Measurements from ENCODE around the gene BNIPL.
A peak's percentile ranks its signal among the peaks of the same experiment; 100 is the strongest.

BNIPL gene

GRCh38 chr1:151035167-151035566 is 1.2 kb upstream of the BNIPL start:
- Mint-ChIP-seq H3K36me3 (ENCODE audit: low read depth) (peaks cover 33% of the 10 kb centered on the region), H3K27me3 (no peaks in the 10 kb centered on the region), H3K4me1 (ENCODE audit: low read depth) (no peaks in the 10 kb centered on the region), H3K4me3 (no peak overlapping the region), H3K9me3 (no peaks in the 10 kb centered on the region), H3K27ac (peak overlapping the region; percentile 22)

- no peak overlapping the region for H3K4me3 Mint-ChIP-seq
- H3K27ac Mint-ChIP-seq: no peak overlapping the region
- no peaks in the 10 kb centered on the region for H3K4me1 Mint-ChIP-seq (ENCODE audit: low read depth)
- no peaks in the 10 kb centered on the region for H3K9me3 Mint-ChIP-seq
- H3K36me3 Mint-ChIP-seq (ENCODE audit: low read depth): peaks cover 29% of the 10 kb centered on the region
- no peaks in the 10 kb centered on the region for H3K27me3 Mint-ChIP-seq
Measured at GRCh38 chr1:151037032-151037431, 646 bp downstream of the BNIPL start.

DNA sequence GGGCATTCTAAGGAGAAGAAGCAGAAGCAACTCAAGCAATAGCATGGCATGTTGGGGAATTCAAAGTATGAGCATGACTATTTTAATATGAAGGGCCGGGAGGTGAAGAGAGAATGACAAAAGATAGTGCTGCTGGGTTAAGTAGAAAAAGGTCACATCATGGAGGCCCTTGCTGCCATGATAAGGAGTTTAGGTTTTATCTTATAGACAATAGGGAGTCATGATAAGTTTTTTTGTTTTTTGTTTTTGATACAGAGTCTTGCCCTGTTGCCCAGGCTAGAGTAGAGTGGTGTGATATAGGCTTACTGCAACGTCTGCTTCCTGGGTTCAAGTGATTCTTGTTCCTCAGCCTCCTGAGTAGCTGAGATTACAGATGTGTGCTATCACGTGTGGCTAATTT is 3.1 kb downstream of the BNIPL start:
- Mint-ChIP-seq H3K27ac (no peak overlapping the region), H3K27me3 (no peaks in the 10 kb centered on the region), H3K9me3 (no peaks in the 10 kb centered on the region)

DNA sequence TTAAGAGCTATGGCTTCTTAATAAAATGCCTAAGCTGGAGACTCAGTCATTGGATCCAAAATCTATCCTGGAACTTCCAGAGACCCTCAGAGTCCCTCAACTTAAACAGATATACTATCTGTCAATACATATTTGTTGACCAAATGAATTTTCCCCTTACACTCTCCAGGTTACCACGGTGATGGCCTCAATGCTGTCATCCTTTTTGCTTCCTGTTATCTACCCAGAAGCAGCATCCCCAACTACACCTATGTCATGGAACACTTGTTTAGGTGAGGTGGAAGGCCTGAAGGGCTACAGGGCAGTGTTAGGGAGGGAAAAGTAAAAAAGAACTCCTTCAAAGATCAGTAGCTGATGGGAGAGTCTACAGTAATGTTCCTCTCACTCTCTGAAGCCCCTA is 6.8 kb downstream of the BNIPL start:
- H3K27ac Mint-ChIP-seq: no peak overlapping the region
- no peak overlapping the region for H3K4me3 Mint-ChIP-seq
- no peaks in the 10 kb centered on the region for H3K9me3 Mint-ChIP-seq

More for the DNA sequence above, 3.1 kb downstream of the BNIPL start:
- Mint-ChIP-seq H3K4me1 (ENCODE audit: low read depth) (peaks cover 10% of the 10 kb centered on the region), H3K36me3 (ENCODE audit: low read depth) (peaks cover 18% of the 10 kb centered on the region), H3K4me3 (no peak overlapping the region)

GRCh38 chr1:151047591-151047924 is 11.2 kb downstream of the BNIPL start, which contains the start of gene C1orf56:
C1orf56 (plus strand) TSS chr1:151047751; CDS start chr1:151047848, 97 bp downstream.
- no peaks in the 10 kb centered on the region for H3K9me3 Mint-ChIP-seq
- H3K36me3 Mint-ChIP-seq (ENCODE audit: low read depth): peaks cover 31% of the 10 kb centered on the region
- peak within 1 kb of the TSS; percentile 84 for H3K27ac Mint-ChIP-seq
- H3K4me1 Mint-ChIP-seq (ENCODE audit: low read depth): peaks cover 62% of the 10 kb centered on the region
- peak within 1 kb of the TSS; percentile 90 for H3K4me3 Mint-ChIP-seq
- no peaks in the 10 kb centered on the region for H3K27me3 Mint-ChIP-seq

More for the DNA sequence above, 6.8 kb downstream of the BNIPL start:
- Mint-ChIP-seq H3K36me3 (ENCODE audit: low read depth) (no peaks in the 10 kb centered on the region), H3K4me1 (ENCODE audit: low read depth) (peaks cover 32% of the 10 kb centered on the region), H3K27me3 (no peaks in the 10 kb centered on the region)

- Mint-ChIP-seq H3K4me3 (peak overlapping the region; percentile 90), H3K4me1 (ENCODE audit: low read depth) (peaks cover 60% of the 10 kb centered on the region), H3K9me3 (no peaks in the 10 kb centered on the region), H3K27me3 (no peaks in the 10 kb centered on the region), H3K27ac (peak overlapping the region; percentile 84), H3K36me3 (ENCODE audit: low read depth) (peaks cover 36% of the 10 kb centered on the region)
Measured at GRCh38 chr1:151047925-151048644, 11.7 kb downstream of the BNIPL start.

DNA sequence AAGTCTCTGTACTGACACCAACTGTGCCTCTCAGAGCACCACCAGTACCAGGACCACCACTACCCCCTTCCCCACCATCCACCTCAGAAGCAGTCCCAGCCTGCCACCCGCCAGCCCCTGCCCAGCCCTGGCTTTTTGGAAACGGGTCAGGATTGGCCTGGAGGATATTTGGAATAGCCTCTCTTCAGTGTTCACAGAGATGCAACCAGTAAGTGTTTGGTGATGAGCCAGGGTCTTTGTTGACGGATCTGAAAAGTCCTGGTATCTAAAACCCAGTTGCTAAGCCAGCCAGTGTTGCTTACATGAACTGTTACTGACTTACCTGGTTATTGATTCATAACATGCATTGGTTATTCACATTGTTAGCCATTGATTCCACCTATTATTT is 12.3 kb downstream of the BNIPL start:
- no peaks in the 10 kb centered on the region for H3K27me3 Mint-ChIP-seq
- peaks cover 55% of the 10 kb centered on the region for H3K4me1 Mint-ChIP-seq (ENCODE audit: low read depth)
- H3K4me3 Mint-ChIP-seq: peak overlapping the region; percentile 90
- peaks cover 42% of the 10 kb centered on the region for H3K36me3 Mint-ChIP-seq (ENCODE audit: low read depth)
- H3K9me3 Mint-ChIP-seq: no peaks in the 10 kb centered on the region
- H3K27ac Mint-ChIP-seq: peak overlapping the region; percentile 84

GRCh38 chr1:151049458-151049857 is 13.1 kb downstream of the BNIPL start:
- H3K4me1 Mint-ChIP-seq (ENCODE audit: low read depth): peaks cover 57% of the 10 kb centered on the region
- no peaks in the 10 kb centered on the region for H3K27me3 Mint-ChIP-seq
- no peaks in the 10 kb centered on the region for H3K9me3 Mint-ChIP-seq
- peak overlapping the region; percentile 8 for H3K27ac Mint-ChIP-seq
- peaks cover 49% of the 10 kb centered on the region for H3K36me3 Mint-ChIP-seq (ENCODE audit: low read depth)
- peak overlapping the region; percentile 7 for H3K4me3 Mint-ChIP-seq

- Mint-ChIP-seq H3K4me3 (no peak overlapping the region), H3K4me1 (ENCODE audit: low read depth) (peaks cover 64% of the 10 kb centered on the region), H3K27ac (peak overlapping the region; percentile 8), H3K9me3 (no peaks in the 10 kb centered on the region), H3K36me3 (ENCODE audit: low read depth) (peaks cover 56% of the 10 kb centered on the region), H3K27me3 (no peaks in the 10 kb centered on the region)
Measured at GRCh38 chr1:151050051-151050688, 13.8 kb downstream of the BNIPL start.

- H3K9me3 Mint-ChIP-seq: no peaks in the 10 kb centered on the region
- peak overlapping the region; percentile 74 for H3K27ac Mint-ChIP-seq
- H3K27me3 Mint-ChIP-seq: no peaks in the 10 kb centered on the region
- H3K36me3 Mint-ChIP-seq (ENCODE audit: low read depth): peaks cover 69% of the 10 kb centered on the region
- peaks cover 70% of the 10 kb centered on the region for H3K4me1 Mint-ChIP-seq (ENCODE audit: low read depth)
- no peak overlapping the region for H3K4me3 Mint-ChIP-seq
Measured at GRCh38 chr1:151051356-151052009, 15.1 kb downstream of the BNIPL start.

DNA sequence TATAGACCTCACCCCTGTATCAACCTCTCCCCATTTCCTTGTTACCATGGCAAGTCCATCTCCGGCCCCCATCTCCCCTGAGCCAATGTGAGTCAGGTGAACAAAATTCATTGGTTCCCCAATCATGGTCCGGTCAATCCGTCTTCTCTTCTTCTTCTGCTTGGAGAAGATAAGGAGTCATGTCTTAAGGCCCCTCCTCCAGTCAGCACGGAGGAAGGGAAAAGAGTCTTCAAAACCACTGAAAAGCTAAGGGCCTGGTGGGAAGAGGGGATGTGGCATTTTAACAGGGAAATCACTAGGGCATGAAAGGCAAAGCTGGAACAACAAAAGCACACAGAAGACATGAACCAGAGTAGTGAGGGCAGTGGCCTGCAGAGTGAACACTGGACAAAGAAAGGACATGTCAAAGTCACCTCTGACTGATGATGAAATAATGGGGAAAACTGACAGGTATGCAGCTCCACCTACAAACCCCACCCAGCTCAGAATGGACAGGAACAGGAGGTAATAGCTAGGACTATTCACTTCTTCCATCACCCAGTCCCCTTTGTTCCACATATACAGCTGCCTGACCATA is 18.7 kb downstream of the BNIPL start:
- H3K27me3 Mint-ChIP-seq: no peaks in the 10 kb centered on the region
- peaks cover 58% of the 10 kb centered on the region for H3K4me1 Mint-ChIP-seq (ENCODE audit: low read depth)
- H3K9me3 Mint-ChIP-seq: no peaks in the 10 kb centered on the region
- H3K36me3 Mint-ChIP-seq (ENCODE audit: low read depth): peaks cover 92% of the 10 kb centered on the region
- peak overlapping the region; percentile 97 for H3K27ac Mint-ChIP-seq
- H3K4me3 Mint-ChIP-seq: peak overlapping the region; percentile 98

- peak overlapping the region; percentile 98 for H3K4me3 Mint-ChIP-seq
- no peaks in the 10 kb centered on the region for H3K9me3 Mint-ChIP-seq
- peak overlapping the region; percentile 97 for H3K27ac Mint-ChIP-seq
- no peaks in the 10 kb centered on the region for H3K27me3 Mint-ChIP-seq
- peaks cover 86% of the 10 kb centered on the region for H3K36me3 Mint-ChIP-seq (ENCODE audit: low read depth)
- peaks cover 61% of the 10 kb centered on the region for H3K4me1 Mint-ChIP-seq (ENCODE audit: low read depth)
Measured at GRCh38 chr1:151055581-151055980, 19.2 kb downstream of the BNIPL start.

- H3K36me3 Mint-ChIP-seq (ENCODE audit: low read depth): peaks cover 81% of the 10 kb centered on the region
- peaks cover 65% of the 10 kb centered on the region for H3K4me1 Mint-ChIP-seq (ENCODE audit: low read depth)
- H3K27ac Mint-ChIP-seq: peak overlapping the region; percentile 97
- H3K27me3 Mint-ChIP-seq: no peaks in the 10 kb centered on the region
- H3K9me3 Mint-ChIP-seq: no peaks in the 10 kb centered on the region
- peak overlapping the region; percentile 98 for H3K4me3 Mint-ChIP-seq
Measured at GRCh38 chr1:151056149-151056548, 19.8 kb downstream of the BNIPL start.

DNA sequence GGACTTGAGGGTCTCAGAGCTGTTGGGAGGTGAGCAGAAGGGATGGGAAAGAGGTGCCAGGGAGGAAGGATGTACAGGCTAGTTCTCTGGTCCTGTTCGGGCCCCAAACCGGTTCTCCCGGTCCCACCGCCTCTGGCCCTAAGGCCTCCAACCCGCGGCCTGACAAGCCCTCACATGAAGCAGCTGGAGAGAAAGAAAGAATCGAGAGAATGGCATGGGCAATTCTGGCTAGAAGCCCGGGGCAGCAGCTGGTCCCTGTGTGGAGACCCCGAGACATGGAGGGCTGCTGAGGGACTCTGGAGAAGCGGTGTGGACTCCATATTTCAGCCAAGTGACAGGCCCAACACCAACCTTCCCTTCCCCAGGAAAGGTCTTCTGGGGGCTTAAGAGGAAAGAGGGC is 22.3 kb downstream of the BNIPL start:
- Mint-ChIP-seq H3K9me3 (no peaks in the 10 kb centered on the region), H3K36me3 (ENCODE audit: low read depth) (peaks cover 55% of the 10 kb centered on the region), H3K27ac (peak overlapping the region; percentile 97), H3K27me3 (no peaks in the 10 kb centered on the region), H3K4me3 (peak overlapping the region; percentile 98), H3K4me1 (ENCODE audit: low read depth) (peaks cover 72% of the 10 kb centered on the region)

All from stimulated activated naive CD8-positive, alpha-beta T cell treated with anti-CD3 and anti-CD28 coated beads, Interleukin-15, Interleukin-2, amounts not matched to agents 100 ng/mL and 50 ng/mL, for 24 hours (primary cell).